HEK293T (cell line): ENCODE measurements around the gene IRX3.

Experiments used
- BHLHE40 ChIP-seq: fragments of 450-650 bp; IDR thresholded peaks from 2 replicates; pipeline ENCODE4 v1.6.1; 2016; ENCODE audit warnings: mild to moderate bottlenecking, moderate library complexity, borderline replicate concordance
- CTBP1 ChIP-seq: fragments of 450-650 bp; IDR thresholded peaks from 2 replicates; pipeline ENCODE4 v1.6.1; 2016; ENCODE audit warnings: borderline replicate concordance
- ELF4 ChIP-seq: fragments of 450-650 bp; IDR thresholded peaks from 2 replicates; pipeline ENCODE4 v1.6.1; 2017; ENCODE audit warnings: antibody characterized with exemption
- FOXM1 ChIP-seq: fragments of 450-650 bp; IDR thresholded peaks from 2 replicates; pipeline ENCODE4 v1.6.1; 2017; ENCODE audit warnings: mild to moderate bottlenecking, borderline replicate concordance
- HDGF ChIP-seq: fragments of 450-650 bp; IDR thresholded peaks from 2 replicates; pipeline ENCODE4 v1.6.1; 2017; ENCODE audit warnings: antibody characterized with exemption, borderline replicate concordance
- LEF1 ChIP-seq: fragments of 450-650 bp; IDR thresholded peaks from 2 replicates; pipeline ENCODE4 v1.6.1; 2017; ENCODE audit warnings: mild to moderate bottlenecking, borderline replicate concordance
- NFRKB ChIP-seq: fragments of 450-650 bp; IDR thresholded peaks from 2 replicates; pipeline ENCODE4 v1.6.1; 2016; ENCODE audit warnings: mild to moderate bottlenecking, moderate library complexity
- SP1 ChIP-seq: fragments of 450-650 bp; IDR thresholded peaks from 2 replicates; pipeline ENCODE4 v1.6.1; 2017
- ZNF384 ChIP-seq: fragments of 450-650 bp; IDR thresholded peaks from 2 replicates; pipeline ENCODE4 v1.6.1; 2016
- TF ChIP-seq, protein P1 (sequence below): fragments of 450-650 bp; IDR thresholded peaks from 2 replicates; pipeline ENCODE4 v1.6.1; 2016

DNA sequence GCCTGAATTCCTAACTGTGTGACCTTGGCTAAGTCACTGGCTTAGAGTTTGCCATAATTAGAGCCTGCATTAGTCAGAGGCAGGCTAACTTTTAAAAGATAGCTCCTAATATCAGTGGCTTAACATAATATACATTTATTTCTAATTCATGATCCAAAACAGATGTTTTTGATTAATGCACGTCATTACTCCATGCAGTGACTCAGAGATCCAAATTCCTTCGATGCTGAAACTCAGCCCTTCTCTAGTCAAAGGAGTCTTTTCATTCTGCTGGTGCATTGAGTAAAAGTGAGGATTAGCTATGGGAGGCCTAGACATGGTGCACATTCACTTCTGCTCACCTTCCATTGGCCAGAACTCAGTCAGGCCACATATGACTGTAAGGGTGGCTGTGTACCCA is 49.8 kb downstream of the IRX3 start:
- TF ChIP-seq NFRKB: no peak
- no peak for TF ChIP-seq CTBP1
- TF ChIP-seq HDGF: no peak
- no peak for TF ChIP-seq BHLHE40
- TF ChIP-seq SP1: no peak
- TF ChIP-seq, protein P1, sequence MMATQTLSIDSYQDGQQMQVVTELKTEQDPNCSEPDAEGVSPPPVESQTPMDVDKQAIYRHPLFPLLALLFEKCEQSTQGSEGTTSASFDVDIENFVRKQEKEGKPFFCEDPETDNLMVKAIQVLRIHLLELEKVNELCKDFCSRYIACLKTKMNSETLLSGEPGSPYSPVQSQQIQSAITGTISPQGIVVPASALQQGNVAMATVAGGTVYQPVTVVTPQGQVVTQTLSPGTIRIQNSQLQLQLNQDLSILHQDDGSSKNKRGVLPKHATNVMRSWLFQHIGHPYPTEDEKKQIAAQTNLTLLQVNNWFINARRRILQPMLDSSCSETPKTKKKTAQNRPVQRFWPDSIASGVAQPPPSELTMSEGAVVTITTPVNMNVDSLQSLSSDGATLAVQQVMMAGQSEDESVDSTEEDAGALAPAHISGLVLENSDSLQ: no peak
- no peak for TF ChIP-seq ELF4
- TF ChIP-seq LEF1: no peak
- TF ChIP-seq FOXM1: no peak
- no peak for TF ChIP-seq ZNF384
